Stimulated activated naive CD8-positive, alpha-beta T cell treated with anti-CD3 and anti-CD28 coated beads, Interleukin-15, Interleukin-2, amounts not matched to agents 100 U/mL and 50 U/mL, for 24 hours (primary cell): Measurements from ENCODE around the gene CUL1.
A peak's percentile ranks its signal among the peaks of the same experiment; 100 is the strongest.

Experiments used
- ATAC-seq: fragments of 150-1000 bp; cut with Tn5 transposase; one replicate; pipeline ENCODE4 v1.10.0; 2021
- DNase-seq: peaks from one replicate; pipeline ENCODE4 v3.0.0; 2021

Gene CUL1

GRCh38 chr7:148761499-148762278 lies 63.0 kb downstream of the CUL1 start:
- no peak for DNase-seq
- ATAC-seq, result no peak

GRCh38 chr7:148763622-148764021 lies 64.9 kb downstream of the CUL1 start:
- no peak for DNase-seq
- no peak for ATAC-seq

- DNase-seq (no peak), ATAC-seq (no peak)
Measured at GRCh38 chr7:148770004-148770403, 71.3 kb downstream of the CUL1 start.

- DNase-seq, result peak; percentile 16
- ATAC-seq, result peak; percentile 92
Measured at GRCh38 chr7:148772297-148773089, 73.8 kb downstream of the CUL1 start.

GRCh38 chr7:148773334-148773733 lies 74.6 kb downstream of the CUL1 start:
- ATAC-seq, result peak; percentile 81
- peak; percentile 15 for DNase-seq

- DNase-seq (no peak), ATAC-seq (no peak)
Measured at GRCh38 chr7:148774471-148774870, 75.8 kb downstream of the CUL1 start.

- no peak for ATAC-seq
- DNase-seq, result no peak
Measured at GRCh38 chr7:148782757-148783456, 84.2 kb downstream of the CUL1 start.

- ATAC-seq (no peak), DNase-seq (no peak)
Measured at GRCh38 chr7:148783801-148784527, 85.3 kb downstream of the CUL1 start.

GRCh38 chr7:148787571-148788295 lies 89.0 kb downstream of the CUL1 start:
- no peak for DNase-seq
- ATAC-seq, result no peak

- DNase-seq (no peak), ATAC-seq (no peak)
Measured at GRCh38 chr7:148789220-148789619, 90.5 kb downstream of the CUL1 start.

GRCh38 chr7:148790131-148790726 lies 91.5 kb downstream of the CUL1 start:
- ATAC-seq (no peak), DNase-seq (no peak)

- ATAC-seq, result no peak
- DNase-seq, result no peak
Measured at GRCh38 chr7:148790850-148791249, 92.1 kb downstream of the CUL1 start.

GRCh38 chr7:148791546-148791945 lies 92.8 kb downstream of the CUL1 start:
- ATAC-seq (no peak), DNase-seq (no peak)

GRCh38 chr7:148793590-148793989 lies 94.9 kb downstream of the CUL1 start:
- DNase-seq, result no peak
- ATAC-seq, result no peak

GRCh38 chr7:148794476-148794875 lies 95.8 kb downstream of the CUL1 start:
- ATAC-seq, result no peak

GRCh38 chr7:148796841-148797240 lies 98.1 kb downstream of the CUL1 start:
- DNase-seq (no peak), ATAC-seq (no peak)

More at GRCh38 chr7:148794476-148794875, 95.8 kb downstream of the CUL1 start:
- DNase-seq, result no peak

GRCh38 chr7:148799893-148800555 lies 101.3 kb downstream of the CUL1 start:
- ATAC-seq, result no peak
- no peak for DNase-seq

GRCh38 chr7:148800677-148801076 lies 102.0 kb downstream of the CUL1 start:
- ATAC-seq, result no peak
- DNase-seq, result no peak

- ATAC-seq (no peak), DNase-seq (no peak)
Measured at GRCh38 chr7:148802101-148802493, 103.4 kb downstream of the CUL1 start.

GRCh38 chr7:148803094-148803493 lies 104.4 kb downstream of the CUL1 start:
- no peak for ATAC-seq
- no peak for DNase-seq
